GM18499 (cell line): ENCODE measurements around the gene MPHOSPH8.
"Not testable (repeated sequence)": the region's sequence is repeated elsewhere in the genome, so short reads cannot be mapped to it uniquely, and the experiment has no call there.

Experiments
- ATAC-seq: cut with Tn5 transposase; IDR thresholded peaks from one replicate; pipeline ENCODE4 v1.9.1; 2021; ENCODE audit warnings: moderate number of reproducible peaks; ENCODE audit not compliant: insufficient read depth, unreplicated experiment

MPHOSPH8 gene

DNA sequence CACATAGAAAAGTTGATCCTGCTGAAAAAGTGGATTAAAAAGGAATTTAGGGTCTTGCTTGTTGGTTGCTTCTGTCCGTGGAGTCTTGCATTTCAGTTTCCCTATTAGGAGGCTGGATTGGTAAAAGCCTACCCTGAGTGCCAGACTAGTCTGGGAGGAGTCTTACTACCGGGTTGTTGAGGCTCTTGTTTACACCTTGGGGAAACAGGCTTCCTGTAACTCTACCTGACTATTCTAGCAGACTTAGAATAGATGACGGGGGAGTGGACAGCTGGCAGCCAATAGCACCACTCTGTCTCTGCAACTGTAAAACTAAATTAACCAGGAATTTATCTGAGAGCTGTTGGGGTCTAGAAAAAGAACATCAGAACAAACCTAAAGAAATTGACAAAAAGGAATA, 11.3 kb upstream of the MPHOSPH8 start:
- no peak for ATAC-seq

DNA sequence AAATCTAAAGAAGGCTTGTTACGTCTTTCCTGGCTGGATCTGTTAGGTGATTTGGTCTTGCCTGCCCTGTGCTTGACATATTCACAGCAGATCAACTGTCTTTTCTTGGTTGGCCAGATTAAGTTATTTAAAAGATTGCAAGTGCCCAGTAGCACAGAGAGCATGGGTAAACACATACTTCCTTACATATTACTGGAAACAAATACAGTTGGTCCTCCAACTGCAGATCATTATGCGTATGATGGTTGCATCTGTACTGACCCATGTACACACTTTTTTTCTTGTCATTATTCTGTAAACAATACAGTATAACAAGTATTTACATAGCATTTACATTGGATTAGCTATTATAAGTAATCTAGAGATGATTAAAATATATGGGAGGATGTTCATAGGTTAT, 9.2 kb upstream of the MPHOSPH8 start:
- ATAC-seq = no peak

- peak; percentile 9 for ATAC-seq
Observed at GRCh38 chr13:19632915-19633478, 462 bp upstream of the MPHOSPH8 start.

GRCh38 chr13:19634256-19634740, 839 bp downstream of the MPHOSPH8 start:
- ATAC-seq = no peak

DNA sequence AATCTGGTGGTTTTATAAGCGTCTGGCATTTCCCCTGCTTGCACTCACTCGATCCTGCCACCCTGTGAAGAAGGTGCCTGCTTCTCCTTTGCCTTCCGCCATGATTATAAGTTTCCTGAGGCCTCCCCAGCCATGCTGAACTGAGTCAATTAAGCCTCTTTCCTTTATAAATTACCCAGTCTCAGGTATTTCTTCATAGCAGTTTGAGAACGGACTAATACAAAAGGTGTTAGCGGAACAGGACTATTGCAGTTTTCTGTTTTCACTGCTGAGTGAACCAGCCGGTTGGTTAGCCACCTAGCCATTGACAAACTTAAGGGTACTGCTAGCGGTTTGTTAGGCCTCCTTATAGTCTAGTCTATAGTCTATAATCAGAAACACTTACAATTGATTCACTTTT, 2.5 kb downstream of the MPHOSPH8 start:
- ATAC-seq = not testable (repeated sequence)

- ATAC-seq = no peak
Observed at GRCh38 chr13:19643652-19644051, 10.2 kb downstream of the MPHOSPH8 start.

DNA sequence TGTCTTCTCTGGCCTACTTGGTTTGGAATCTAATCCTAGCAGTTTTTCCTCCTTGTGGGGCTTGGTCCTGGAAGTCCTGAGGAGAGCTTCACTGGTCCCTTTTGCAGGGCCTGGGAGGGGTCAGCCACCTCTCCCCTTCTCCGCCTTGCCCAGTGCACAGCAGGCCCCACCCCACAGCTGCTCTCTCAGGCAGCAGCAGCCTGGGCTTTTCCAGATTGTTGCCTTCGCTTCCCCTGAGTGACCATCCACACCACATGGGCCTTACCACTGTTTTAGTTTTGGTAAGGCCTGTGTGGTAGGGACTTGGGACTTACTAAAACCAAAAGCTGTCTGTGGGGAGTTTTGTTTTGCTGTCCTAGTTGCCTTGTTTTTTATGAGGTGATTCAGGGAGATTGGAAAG, 11.5 kb downstream of the MPHOSPH8 start:
- ATAC-seq = no peak

GRCh38 chr13:19646063-19646462, 12.6 kb downstream of the MPHOSPH8 start:
- no peak for ATAC-seq

GRCh38 chr13:19650742-19651141, 17.3 kb downstream of the MPHOSPH8 start:
- ATAC-seq = no peak

DNA sequence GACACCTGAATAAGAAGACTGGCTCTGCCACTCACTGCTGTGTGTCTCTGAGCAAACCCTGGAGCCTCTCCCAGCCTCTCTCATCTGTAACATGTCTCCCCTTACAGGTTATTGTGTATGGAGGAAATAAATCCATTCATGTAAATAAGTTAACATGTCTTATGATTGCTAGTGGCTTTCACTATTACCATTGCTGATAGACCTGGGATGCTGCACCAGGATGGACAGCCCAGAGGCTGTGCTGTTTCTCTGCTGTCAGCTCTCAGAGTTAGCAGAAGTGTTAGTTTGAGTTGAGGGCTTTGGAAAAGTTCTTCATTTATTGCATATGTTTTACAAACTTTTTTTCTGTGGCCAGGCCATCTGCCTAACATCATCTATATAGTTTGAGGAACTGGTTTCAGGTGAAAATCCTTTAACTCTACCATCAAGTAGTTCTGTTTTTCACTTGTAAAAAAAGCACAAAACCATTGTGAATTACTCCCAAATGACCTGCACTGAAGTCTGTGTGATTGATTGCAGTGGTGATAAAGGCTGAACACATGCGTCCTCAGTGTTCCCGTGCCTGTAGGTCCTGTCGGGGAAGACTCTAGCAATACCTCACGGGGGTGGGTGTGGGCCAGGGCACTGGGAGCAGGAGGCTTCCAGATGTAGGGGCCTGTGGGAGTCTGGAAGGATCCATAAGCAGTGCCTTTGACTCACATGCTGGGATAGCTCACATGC, 24.6 kb downstream of the MPHOSPH8 start:
- no peak for ATAC-seq

- ATAC-seq = no peak
Observed at GRCh38 chr13:19658831-19659230, 25.4 kb downstream of the MPHOSPH8 start.

- ATAC-seq = no peak
Observed at GRCh38 chr13:19661126-19661525, 27.7 kb downstream of the MPHOSPH8 start.

DNA sequence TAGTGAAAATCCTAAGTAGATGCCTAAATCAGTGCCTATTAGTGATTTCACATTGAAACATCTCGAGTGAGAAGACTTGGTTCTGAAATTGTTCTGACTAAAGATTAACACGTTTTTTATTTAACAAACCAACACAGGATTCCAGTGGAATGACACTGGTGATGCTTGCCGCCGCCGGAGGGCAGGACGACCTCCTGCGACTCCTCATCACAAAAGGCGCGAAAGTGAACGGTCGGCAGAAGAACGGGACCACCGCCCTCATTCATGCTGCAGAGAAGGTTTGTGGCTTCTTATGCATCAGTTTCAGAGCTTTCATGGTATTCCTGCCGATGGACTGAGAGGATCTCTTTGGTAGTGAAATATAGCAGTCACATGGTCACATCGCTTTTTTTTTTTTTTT, 28.1 kb downstream of the MPHOSPH8 start:
- ATAC-seq = no peak

- ATAC-seq = no peak
Observed at GRCh38 chr13:19663416-19663979, 30.0 kb downstream of the MPHOSPH8 start.

DNA sequence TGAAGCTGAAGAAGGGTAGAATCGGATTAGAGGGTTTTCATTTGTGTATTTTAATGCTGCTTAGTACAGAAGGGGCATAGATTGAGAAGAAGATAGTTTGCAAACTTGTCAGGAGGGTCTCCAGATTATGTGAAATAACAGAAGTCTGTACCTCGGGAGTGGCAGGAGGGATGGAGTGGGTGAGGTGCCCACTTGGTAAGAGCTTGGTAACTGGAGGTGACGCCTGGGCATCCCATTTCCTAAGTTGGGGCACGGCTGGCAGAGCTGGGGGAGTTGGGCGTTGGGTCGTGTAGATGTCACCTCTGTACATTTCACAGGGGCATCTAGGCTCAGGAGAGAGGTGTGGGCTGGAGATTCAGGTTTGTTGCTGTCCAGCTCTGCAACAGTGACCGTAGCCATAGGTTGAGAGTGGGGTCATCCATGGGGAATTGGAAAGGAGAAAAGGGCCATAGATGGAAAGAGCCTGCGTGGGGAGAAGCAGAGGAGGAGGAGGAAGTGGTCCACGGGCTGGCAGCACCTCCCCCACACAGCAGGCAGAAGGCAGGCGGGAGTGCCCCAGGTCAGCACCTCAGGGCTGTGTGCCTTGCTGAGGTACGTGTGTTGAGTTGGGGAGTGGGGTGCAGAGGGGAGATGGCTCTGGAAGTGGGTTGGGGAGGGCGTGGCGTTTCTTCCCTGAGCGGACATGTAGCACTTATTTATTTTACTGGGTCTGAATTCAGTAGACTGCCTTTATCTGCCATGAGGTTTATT, 31.2 kb downstream of the MPHOSPH8 start:
- ATAC-seq = no peak

- no peak for ATAC-seq
Observed at GRCh38 chr13:19665427-19665859, 32.0 kb downstream of the MPHOSPH8 start.

- no peak for ATAC-seq
Observed at GRCh38 chr13:19668778-19669177, 35.3 kb downstream of the MPHOSPH8 start.

DNA sequence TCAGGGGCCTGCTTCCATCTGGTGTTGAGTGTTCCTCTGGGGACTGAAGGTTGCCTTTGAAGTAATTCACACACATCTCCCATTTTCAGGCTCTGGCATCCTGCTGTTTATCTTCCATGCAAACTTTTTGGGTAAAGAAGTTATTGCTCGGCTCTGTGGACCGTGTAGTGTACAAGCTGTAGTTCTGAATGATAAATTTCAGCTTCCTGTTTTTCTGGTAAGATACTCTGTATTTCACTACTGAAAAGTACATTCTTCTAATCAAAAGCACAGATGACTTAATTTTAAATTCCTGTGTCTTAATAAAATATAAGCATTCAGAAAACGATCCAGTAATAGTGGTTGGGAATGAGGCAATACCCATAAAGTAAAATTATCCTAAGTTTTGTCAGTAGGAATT, 36.7 kb downstream of the MPHOSPH8 start:
- no peak for ATAC-seq

- no peak for ATAC-seq
Observed at GRCh38 chr13:19672990-19673389, 39.5 kb downstream of the MPHOSPH8 start.

DNA sequence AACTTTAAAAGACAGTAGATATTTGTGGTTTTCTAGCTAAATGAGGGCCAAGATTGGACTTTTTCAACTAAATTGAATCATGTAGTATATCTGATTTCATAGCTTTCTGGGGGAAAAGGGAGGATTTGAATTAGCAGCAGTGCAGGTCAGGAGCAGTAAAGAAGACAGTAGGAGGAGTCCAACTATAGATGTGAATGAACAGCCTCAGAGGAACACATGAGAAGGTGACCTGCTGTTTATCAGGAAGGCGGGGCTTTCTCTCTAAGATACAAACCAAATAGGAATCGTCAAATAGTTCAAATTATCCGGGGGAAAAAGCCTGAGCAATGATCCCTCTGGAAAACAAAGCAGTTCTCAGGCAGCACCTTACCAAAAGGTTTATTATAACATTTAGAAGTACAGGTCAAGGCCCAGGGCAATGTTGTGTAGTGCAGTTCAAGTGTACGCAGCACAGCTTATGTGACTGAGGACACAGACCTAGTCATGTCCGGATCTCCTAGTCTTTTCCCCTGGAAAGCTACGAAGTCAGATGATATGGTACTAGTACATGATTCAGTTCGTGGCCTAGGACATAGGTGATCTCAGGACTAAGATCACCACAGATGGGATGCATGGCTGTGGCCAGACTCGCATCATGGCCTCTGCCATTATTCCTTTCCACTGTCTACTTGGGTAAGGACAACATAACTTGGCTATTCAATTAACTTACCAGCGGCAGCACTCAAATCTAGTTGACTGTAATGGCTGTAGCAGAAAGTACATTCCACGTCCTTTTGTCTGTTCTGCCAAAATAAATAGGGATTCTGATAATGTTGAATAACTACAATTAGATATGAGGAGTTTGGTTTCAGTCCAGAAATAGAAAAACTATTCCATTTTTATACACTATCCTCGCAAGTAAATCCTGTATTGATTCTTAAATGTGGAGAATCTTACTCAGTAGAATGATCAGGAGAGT, 40.3 kb downstream of the MPHOSPH8 start:
- ATAC-seq = no peak
